ENCODE results near the gene ARHGEF2.

The ARHGEF2 gene

GRCh38 chr1:155978325-155978972, at the start of gene ARHGEF2:
Gene ARHGEF2 (minus strand): TSS chr1:155978547. CDS start chr1:155978427, 120 bp downstream.
- peak in 1 of 2 donors; percentile 70 for DNase-seq

GRCh38 chr1:156026588-156026987, 48.2 kb upstream of the ARHGEF2 start:
- no peak for DNase-seq

DNA sequence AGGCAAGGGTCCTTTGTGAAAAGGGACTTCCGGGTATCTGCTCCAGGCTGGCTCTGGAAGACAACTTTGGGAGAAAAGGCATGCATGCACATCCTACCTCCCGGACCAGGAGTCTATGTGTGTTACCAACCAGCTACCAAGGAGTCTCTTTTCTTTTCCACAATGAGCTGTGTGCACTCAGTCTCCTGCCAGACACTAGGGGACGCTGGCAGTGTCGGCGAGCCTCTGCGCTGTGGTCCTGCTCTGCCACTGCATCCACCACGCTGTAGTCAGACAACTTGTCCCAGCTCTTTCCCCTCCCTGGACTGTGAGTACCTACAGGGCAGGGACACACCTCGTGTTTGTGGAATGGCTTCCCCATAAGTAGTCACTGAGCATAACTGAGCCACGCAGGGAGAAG, 47.5 kb upstream of the ARHGEF2 start:
- DNase-seq, result no peak

DNA sequence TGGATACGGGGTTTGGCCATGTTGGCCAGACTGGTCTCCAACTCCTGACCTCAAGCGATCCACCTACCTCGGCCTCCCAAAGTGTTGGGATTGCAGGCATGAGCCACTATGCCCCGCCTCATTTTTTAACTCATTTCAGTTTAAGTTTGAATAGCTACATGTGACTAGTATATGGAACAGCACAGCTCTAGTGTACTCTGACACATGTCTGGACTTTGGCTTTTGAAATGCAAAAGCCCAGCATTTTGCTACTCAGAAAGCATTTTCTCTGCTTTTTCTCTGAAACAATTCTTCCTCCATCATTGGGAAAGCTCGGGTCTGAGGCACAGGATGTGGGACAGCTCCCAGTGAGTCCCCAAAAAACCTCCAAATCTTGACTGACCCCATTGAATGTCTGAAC, 46.5 kb upstream of the ARHGEF2 start:
- no peak for DNase-seq

GRCh38 chr1:156021954-156022353, 43.6 kb upstream of the ARHGEF2 start:
- DNase-seq, result no peak

- DNase-seq, result no peak
These were observed 42.7 kb upstream of the ARHGEF2 start for GRCh38 chr1:156021093-156021428.

GRCh38 chr1:156020293-156021092, 42.1 kb upstream of the ARHGEF2 start, which contains the start of gene SSR2:
Gene SSR2 (minus strand): TSS chr1:156020951. CDS start chr1:156020167, 784 bp downstream.
- DNase-seq, result peak; percentile 84 to 88

DNA sequence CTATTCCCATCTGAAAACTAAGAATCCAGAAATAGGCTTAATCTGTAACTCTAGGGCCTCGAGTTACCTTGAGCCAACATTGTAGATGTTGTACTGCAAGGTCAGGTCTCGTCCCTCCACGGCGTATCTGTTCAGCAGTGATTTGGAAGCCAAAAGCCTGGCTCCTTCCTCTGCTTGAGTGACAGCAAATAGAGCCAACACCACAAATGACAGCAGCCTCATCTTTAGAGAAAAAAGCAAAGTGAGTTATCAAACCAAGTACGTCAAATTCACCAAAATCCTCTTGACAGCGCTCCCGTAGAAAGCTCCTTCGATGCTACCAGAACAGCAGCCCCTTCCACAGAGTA, 41.6 kb upstream of the ARHGEF2 start:
- DNase-seq, result no peak

- DNase-seq, result no peak
These were observed 36.5 kb upstream of the ARHGEF2 start for GRCh38 chr1:156014829-156015228.

GRCh38 chr1:156012051-156012817, 33.9 kb upstream of the ARHGEF2 start:
- DNase-seq, result no peak

DNA sequence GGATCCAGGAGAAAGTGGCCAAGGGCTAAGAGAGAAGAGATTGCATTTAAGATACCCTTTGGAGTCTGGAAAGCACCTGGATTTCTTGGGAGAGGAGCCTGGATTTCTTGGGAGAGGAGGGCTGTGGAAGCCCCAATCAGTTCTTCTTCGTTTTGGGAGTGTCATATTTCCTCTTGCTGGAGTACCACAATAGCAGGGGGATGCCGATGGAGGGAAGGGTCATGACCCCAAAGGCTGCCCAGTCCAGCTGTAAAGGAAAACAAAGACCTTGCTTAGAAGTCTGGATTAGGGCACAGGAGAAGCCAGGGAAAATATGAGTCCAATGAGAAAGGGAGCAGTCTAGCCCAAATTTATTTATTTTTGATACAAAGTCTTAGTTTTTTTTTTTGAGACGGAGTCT, 31.1 kb upstream of the ARHGEF2 start:
- no peak for DNase-seq

DNA sequence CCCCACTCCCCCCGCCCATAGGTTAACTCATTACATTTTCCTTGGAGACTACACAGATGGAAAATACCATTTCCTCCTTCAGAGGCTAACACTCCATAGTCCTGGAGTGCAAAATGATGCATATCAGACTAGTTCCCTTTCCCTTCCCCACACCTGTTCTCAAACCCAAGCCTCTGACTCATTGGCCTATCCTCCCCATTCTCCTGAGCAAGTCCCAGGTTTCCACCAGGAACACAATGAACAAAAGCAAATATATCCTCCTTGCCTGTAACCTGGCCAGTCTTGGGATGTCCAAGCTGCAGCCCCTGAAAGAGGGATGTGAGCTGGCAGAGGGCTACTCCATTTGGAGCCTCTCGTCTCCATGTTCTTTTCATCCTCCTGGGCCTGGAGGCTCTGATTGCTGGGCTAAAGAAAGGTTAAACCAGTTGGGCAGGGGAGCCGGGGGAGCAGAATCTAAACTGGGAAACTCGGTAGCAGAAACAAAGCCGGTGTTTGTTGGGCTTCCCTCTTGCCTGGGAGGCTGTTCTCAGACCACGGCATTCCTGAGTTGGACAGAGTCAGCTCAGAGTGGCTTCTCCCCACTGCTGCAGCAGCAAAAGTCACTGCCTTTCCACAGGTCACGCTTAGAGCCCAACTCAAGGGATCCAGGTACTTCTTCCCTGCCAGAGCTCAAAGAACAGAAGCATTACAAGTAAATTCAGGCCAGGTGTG, 28.5 kb upstream of the ARHGEF2 start:
- no peak for DNase-seq

DNA sequence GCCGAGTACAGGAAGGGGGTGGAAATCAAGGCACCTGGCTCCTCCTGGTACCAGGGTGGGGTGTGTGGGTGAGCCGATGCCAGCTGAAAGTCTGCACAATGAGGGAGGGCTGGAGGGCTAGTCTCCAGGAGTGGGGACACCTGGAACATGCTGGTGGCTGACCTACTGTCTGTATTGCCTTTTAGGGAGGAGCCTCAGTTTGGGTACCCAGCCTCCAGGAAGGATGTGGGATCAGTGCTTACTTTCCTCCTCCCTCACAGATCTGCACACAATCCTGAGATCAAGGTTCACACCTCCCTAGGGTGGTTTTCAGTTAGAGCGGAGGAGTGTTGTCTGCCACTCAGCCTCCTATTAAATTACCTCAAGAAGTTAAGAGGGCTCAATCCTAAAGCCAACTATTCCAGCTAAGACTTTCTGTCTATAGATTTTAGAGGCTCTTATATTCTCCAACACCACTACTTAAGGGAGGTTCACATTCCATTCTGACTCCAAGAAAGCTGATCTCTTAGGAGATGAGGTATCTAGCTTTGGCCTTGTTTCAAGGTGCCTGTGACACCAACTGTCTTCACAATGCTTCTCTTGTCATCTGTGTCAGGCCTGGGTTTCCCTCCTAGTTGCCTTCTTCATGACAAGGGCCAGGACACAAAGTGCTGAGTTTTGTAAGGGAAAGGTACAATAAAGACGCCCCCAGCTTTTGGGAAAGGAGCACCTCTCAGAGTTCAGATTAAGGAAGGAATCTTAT, 26.7 kb upstream of the ARHGEF2 start:
- DNase-seq, result no peak

DNA sequence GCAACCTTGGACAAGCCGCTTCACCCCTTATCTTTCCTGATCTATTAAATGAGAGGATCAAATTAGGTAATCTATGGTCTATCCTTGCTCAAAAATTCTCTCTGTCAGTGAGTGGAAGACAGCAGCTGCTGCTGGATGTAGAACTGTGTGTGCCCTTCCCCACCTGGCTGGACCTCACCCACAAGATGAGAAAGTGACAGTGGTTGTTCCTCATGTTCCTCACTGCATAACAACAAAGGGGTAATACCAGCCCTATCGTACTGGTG, 25.5 kb upstream of the ARHGEF2 start:
- no peak for DNase-seq

DNA sequence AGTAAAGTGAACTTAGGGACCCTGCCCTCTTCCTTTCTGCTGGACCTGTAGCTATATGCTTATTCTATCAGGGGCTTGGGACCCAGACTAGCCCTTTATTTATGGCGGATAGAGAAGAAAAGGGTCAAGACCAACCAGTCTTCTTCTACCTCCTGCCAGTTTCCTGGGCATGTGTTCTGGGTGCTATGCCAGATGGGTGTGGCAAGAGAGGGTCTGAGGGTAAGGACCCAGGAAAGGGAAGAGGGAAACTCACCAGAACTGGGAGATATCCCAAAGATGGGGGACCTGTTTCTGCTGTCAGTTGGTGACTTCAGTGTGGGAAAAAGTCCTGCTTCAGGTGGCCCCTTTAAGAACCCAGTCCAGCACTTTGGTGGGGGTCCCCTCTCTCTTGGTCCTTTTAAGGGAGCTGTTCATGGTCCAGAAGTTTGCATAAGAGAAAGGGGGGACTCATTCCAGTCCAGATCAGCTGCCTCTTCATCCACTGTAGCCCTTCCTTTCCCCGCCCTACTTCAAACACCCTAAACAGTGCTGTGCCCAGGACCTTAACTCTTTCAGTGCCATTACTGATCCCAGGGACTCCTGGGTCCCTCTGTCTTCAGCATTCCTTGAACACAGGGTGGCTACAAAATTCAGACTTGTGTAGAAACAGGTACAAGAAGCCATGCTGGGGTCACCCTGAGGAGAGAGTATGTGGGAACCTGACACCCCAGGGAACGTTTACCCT, 24.0 kb upstream of the ARHGEF2 start:
- no peak for DNase-seq

DNA sequence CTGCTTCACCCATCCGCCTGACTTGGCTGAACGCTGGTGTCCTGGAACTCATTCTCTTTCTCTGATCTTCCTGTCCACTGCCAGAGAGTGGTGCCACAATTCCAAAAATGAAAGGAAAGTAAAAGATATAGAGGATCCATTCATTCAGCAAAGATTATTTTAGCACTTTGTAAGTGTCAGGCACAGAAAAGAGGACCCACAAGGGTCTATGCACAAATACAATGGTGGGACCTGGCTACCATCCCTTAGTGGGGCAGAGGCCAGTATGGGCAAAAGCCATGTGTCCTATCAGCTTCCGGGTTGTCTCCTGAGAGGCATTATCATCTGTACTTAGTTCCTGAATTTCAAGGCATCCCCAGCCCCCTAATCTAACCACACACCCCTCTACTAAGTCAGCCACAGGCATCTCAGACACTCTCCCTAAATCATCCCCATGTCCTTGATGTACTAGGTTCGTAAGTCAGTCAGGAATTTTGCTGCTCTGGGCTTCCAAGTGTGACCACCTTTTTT, 23.4 kb upstream of the ARHGEF2 start:
- no peak for DNase-seq

DNA sequence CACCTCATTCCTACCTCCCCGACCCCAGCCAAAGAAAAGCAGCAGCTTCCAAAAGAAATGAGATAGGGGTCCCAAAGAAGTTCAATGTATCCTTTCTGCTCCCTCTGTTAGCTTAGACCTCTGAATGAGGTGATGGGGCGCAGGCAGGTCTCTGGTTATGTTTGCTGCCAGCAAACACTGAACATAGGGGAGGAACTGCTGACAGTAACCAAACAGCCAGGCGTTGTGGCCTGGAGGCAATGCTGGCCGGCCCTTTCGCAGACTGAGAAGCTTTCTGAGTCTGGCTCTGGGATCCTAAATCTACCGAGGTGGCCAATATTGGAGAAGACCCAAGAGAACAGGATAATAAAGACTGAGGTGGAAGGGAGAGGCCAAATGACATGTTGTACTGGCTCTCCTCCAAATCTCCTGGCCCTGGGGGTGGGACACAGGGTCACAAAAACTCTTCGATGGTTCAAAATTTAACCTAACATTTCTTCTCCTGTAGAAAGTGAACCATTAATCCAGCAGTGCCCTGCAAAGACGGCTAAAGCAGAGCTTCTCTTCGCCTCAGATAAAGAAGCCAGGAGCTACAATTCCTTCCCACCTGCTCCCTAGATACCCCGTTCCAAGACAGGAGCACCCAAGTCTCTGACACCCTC, 22.8 kb upstream of the ARHGEF2 start:
- no peak for DNase-seq

DNA sequence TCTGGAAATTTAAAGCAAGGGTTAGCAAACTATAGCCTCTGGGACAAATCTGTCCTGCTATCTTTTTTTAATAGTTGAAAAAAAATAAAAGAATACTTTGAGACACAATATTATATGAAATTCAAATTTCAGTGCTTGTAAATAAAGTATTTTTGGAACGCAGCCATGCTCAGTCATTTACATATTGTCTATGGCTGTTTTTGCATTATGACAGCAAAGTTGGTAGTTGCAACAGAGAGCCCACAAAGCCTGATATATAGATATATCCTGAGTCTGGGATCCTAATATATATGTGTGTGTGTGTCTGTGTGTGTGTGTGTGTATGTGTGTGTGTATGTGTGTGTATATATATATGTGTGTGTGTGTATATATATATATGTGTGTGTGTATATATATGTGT, 21.6 kb upstream of the ARHGEF2 start:
- no peak for DNase-seq

DNA sequence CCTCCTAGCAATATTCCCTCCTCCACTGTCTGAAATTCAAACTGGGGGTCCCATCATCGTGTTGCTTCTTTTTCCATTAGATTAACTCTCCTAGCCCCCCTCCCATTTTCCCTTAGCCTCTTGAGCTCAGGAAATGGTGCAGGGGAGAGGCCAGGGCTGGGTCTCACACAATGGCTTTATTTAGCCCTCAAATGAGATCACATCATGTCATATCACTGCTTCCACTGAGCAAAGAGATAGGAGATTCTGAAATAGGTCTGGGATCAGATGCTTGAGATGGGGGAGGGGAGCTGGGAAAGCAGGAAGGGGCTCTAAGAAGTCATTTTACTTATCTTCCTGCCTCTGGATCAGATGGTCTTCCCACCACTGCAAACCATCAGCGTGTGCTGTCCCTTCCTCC, 17.8 kb upstream of the ARHGEF2 start:
- DNase-seq, result no peak

DNA sequence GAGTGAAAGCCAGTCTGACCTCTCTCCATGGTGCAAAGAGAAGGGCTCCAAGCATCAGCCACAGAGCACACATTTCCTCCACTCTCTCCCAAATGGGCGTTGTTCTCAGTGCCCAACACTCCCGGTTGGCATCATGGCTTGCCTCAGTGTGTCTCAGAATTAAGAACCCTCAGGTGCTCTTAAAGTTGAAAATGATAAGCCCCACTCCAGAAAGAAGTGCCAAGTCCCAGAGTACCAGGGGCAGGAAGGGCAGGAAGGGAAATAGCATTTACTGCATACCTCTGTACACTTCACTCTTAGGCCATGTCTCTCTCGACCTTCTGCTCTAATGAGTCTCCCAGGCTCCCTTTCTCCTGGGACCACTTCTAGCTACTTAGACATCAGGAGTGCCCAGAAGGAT, 15.2 kb upstream of the ARHGEF2 start:
- no peak for DNase-seq

GRCh38 chr1:155990005-155990739, 11.8 kb upstream of the ARHGEF2 start:
- no peak for DNase-seq
